Femur (tissue), 1 donor: ENCODE results near the gene HK2.
"Not testable (repeated sequence)": the region's sequence is repeated elsewhere in the genome, so short reads cannot be mapped to it uniquely, and the experiment has no call there.

Source experiments
- DNase-seq: peaks from one replicate; pipeline ENCODE4 v3.0.0-alpha.2; 2017

Gene HK2

DNA sequence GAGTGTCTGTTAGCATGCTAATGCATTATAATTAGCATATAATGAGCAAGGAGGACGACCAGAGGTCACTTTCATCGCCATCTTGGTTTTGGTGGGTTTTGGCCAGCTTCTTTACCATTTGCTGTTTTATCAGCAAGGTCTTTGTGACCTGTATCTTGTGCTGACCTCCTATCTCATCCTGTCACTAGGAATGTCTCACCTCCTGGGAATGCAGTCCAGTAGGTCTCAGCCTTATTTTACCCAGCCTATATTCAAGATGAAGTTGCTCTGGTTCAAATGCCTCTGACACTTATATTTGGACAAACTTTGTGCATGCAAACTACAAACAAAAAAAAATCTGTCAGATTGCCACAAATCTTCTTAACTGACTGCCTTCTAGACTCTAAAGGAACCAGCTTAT lies 66.3 kb downstream of the HK2 start:
- DNase-seq = not testable (repeated sequence)

GRCh38 chr2:74902281-74902860 lies 68.4 kb downstream of the HK2 start:
- no peak for DNase-seq

DNA sequence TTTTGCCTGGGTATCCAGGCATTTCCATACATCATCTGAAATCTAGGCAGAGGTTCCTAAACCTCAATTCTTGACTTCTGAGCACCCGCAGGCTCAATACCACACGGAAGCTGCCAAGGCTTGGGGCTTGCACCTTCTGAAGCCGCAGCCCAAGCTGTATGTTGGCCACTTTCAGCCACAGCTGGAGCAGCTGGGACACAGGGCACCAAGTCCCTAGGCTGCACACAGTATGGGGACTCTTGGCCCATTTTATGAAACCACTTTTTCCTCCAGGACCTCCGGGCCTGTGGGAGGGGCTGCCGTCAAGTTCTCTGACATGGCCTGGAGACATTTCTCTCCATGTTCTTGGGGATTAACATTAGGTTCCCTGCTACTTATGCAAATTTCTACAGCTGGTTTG lies 72.5 kb downstream of the HK2 start:
- DNase-seq = no peak

- not testable (repeated sequence) for DNase-seq
These were observed 73.6 kb downstream of the HK2 start for GRCh38 chr2:74907560-74907959.

- no peak for DNase-seq
These were observed 75.0 kb downstream of the HK2 start for GRCh38 chr2:74908748-74909444.

DNA sequence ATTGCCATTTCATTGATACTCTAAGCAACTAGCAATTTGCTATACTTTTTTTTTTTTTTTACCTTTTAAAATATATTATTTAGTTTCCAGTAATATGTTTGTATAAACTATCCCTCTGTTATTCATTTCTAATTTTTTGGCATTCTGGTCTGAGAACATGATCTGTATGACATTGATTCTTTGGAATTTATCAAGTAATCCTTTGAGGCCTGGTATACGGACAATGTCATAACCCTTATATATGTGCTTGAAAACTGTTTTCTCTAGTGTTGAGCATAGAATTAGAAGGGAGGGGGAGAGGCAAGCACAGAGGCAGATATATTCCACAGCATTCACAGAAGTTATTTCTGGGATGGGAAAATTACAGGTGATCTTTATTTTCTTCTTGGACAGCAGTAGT lies 76.3 kb downstream of the HK2 start:
- no peak for DNase-seq

GRCh38 chr2:74911061-74911460 lies 77.1 kb downstream of the HK2 start:
- DNase-seq = no peak

DNA sequence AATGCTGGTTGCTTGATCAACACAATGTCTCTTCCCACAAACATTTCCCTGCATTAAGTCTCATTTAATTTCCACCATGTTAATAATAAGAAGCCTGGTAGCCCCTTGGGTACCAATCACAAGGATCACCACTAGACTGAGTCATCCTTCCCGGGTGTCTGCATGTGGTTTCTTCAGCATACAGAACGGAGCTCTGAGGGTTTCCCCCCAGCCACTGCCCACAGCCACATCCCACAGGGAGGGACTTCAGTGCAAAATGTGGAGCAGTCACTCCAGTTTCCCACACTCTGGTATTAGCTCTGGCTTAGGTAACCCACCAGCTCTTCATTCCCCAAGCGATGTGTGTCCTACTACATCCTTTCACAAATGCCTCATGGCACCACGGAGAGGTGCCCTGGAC lies 81.8 kb downstream of the HK2 start:
- peak; percentile 30 for DNase-seq

- no peak for DNase-seq
These were observed 82.5 kb downstream of the HK2 start for GRCh38 chr2:74916394-74916793.

- DNase-seq = no peak
These were observed 84.0 kb downstream of the HK2 start for GRCh38 chr2:74917702-74918619.

- peak; percentile 72 for DNase-seq
These were observed 85.9 kb downstream of the HK2 start for GRCh38 chr2:74919827-74920226.

DNA sequence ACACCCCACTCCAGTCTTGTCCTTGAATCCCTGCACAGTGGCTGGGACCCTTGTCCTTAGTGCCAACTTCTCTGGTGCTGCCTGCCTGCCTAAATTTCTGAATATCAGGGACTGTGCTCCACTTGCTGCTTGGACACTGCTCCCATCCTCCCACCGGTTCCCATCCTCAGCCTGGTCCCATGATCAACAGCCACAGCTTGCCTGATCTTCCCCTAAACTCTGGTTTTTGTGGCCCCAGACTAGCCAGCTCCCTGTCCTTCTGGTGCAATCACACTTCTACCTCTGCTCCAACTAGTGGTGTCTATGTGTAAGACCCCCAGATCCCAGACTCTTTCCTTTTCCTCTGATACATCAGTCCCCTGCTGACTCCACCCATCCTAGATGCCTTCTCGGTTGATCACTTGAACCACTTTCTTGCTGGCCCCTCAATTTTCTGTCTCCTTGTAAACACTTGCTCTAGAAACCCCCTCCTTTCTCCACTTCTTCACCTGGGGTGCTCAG lies 87.4 kb downstream of the HK2 start:
- no peak for DNase-seq

GRCh38 chr2:74922592-74923227 lies 88.8 kb downstream of the HK2 start:
- DNase-seq = no peak

- DNase-seq = no peak
These were observed 90.7 kb downstream of the HK2 start for GRCh38 chr2:74924463-74925265.

- DNase-seq = no peak
These were observed 91.4 kb downstream of the HK2 start for GRCh38 chr2:74925361-74925786.

DNA sequence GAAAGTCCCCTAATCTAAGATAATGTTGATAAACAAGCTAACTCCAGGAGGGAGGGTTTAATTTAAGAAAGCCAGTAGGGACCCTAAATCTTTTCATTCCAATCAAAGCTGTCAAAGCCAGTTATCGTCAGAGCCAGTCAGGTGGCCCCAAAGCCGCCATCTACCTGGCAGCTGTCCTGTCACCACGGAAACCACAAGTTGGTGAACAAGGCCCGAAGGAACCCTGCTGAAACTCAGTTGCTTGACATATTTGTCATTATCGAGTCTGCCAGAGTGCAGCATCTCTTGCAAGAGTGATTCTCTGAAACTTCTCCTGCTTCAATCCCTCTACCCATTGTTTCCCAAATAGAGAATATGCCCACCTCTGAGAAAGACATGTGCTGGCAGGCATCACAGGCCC lies 93.7 kb downstream of the HK2 start:
- DNase-seq = no peak

GRCh38 chr2:74930811-74931486 lies 97.0 kb downstream of the HK2 start:
- no peak for DNase-seq

GRCh38 chr2:74931940-74932339 lies 98.0 kb downstream of the HK2 start:
- DNase-seq = no peak

DNA sequence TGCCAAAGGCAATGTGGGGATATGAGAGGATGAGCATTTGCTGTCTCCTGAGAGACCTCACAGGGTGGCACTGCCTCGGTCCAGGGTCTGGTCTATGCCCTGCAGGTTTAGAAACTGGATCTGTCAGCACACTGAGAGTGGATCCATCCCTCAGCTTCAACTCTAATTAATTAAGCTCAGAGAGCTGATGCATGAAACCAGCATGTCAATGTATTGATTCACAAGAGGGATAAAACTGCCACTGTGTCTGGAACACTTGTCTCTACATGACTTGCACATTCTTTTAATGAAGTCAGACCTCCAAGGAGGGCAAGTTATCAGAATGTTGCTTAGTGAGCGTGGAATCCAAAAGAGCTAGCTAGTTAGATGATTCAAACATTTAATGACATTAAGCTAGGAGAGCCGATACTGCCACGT lies 102.1 kb downstream of the HK2 start:
- no peak for DNase-seq

DNA sequence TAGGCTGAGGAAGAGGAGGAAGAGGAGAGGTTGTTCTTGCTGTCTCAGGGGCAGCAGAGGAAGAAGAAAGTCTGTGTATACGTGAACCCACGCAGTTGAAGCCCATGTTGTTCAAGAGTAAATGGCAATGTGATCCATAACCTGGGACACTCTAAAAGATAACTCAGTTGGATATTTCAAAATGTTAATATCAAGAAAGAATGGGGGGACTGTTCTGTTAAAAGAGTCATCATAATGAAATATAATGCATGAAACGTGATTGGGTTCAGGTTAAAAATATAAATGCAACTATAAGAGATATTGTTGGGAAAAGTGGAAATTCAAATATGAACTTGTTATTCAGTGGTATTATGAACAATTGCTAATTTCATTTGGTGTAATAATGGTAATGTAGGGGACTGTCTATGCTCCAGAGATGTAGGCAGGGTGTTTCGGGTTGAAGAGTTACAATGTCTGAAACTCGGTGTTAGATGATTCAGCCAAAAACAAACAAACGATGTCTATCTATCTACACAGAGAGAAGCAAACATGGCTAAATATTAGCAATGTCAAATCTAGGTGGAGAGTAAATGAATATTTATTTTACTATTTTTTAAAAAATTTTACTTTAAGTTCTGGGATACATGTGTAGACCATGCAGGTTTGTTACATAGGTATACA lies 103.4 kb downstream of the HK2 start:
- DNase-seq = no peak

GRCh38 chr2:74938264-74938663 lies 104.3 kb downstream of the HK2 start:
- no peak for DNase-seq
